Left colon (tissue), 2 donors: ENCODE data around the gene PPP1R9B. TPM values are rescaled to one million over a fixed set of nuclear protein-coding genes. Genes with fewer than 3 reads are reported as not detected.

Experiments used
- ATAC-seq: fragments of 200-7000 bp; cut with Tn5 transposase; one replicate; pipeline ENCODE4 v1.9.1; 2020; ENCODE audit warnings: mild to moderate bottlenecking, moderate library complexity
- DNase-seq, 2 donors: peaks; one replicate each; pipeline ENCODE4 v3.0.0-alpha.2; 2020
- intact Hi-C, 2 donors: fragments of 100-400 bp; cut with DNase I in 1 of 2; cut with micrococcal nuclease in 1 of 2; formaldehyde crosslinking; loops; one replicate each; pipeline versions ENCODE4 v1.11.2 to v1.14.0; 2022; cut with DNase I, micrococcal nuclease
- total RNA-seq, 2 donors: library from RNA; stranded (reverse); fragmentation: NEBNext Ultra II Directional; extraction: Animal tissue kit (Norgen Biotek cat#: 25700); gene quantifications; one replicate each; pipeline ENCODE4 v1.2.1, GENCODE V29; 2021
- donor health status: DM: no; HTN: no; CAD: no.
- donor health status: DM: yes; HTN: yes; CAD: no.

The PPP1R9B gene
- total RNA-seq, 2 donors from 2014 or later, result 30.6 to 34.3 TPM

DNA sequence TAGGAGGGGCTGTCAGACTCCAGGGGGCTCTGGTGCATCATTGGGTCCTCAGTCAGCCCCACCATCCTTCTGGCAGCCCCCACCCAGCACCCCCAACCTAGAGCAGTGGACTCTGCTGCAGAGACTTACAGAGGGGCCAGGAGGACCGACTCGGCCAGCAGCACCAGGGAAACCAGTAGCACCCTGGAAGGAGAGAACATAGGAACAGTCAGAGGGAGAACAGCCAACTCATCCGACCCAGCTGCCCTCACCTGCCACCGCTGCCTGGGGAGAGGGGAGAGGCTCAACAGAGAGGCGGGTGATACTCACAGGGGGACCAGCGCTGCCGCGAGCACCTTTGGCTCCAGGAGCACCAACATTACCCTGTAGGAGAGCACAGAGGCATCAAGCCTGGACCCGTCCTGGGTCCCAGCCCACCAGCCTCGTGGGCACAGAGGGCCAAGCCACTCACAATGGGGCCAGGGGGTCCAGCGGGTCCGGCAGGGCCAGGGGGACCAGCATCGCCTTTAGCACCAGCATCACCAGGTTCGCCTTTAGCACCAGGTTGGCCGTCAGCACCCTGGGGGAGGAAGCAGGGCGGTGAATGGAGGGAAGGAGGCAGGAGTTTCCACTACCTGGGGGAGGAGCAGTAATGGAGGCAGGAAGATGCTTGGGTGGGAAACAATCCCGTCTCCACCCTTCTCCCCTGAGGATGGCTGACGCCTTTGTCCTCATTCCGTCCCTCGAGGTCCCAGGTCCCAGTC, 39.2 kb upstream of the PPP1R9B start:
- ATAC-seq (no peak), DNase-seq (peak in 1 of 2 donors; percentile 22)
- intact Hi-C loops, result no loop called here

GRCh38 chr17:50188921-50189549, 38.6 kb upstream of the PPP1R9B start:
- DNase-seq (peak in 1 of 2 donors; percentile 17), ATAC-seq (no peak)
- intact Hi-C loops, result no loop called here

DNA sequence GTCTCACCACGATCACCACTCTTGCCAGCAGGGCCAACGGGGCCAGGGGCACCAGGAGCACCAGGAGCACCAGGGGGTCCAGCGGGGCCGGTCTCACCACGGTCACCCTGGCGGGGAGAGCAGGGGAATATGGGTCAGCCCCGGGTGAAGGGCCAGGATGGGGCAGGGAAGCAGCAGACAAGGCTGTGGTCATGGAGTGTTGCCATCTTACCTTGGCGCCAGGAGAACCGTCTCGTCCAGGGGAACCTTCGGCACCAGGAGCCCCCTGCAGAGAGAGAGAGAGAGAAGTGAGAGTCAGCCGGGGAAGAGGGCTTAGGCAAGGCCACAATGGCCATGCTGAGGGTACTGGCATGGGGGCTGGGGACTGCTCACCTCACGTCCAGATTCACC, 38.0 kb upstream of the PPP1R9B start:
- intact Hi-C loops, result no loop called here
- ATAC-seq (no peak), DNase-seq (no peak)

GRCh38 chr17:50187751-50188530, 37.5 kb upstream of the PPP1R9B start:
- ATAC-seq (no peak), DNase-seq (no peak)
- intact Hi-C loops, result no loop called here

GRCh38 chr17:50187394-50187725, 36.9 kb upstream of the PPP1R9B start:
- intact Hi-C loops, result no loop called here
- DNase-seq, result no peak

GRCh38 chr17:50186661-50187393, 36.4 kb upstream of the PPP1R9B start:
- ATAC-seq, result no peak
- intact Hi-C loops, result no loop called here
- no peak for DNase-seq

More at GRCh38 chr17:50187394-50187725, 36.9 kb upstream of the PPP1R9B start:
- ATAC-seq, result no peak

- intact Hi-C loops, result no loop called here
- ATAC-seq (no peak), DNase-seq (no peak)
Observed at GRCh38 chr17:50185631-50186471, 35.4 kb upstream of the PPP1R9B start.

DNA sequence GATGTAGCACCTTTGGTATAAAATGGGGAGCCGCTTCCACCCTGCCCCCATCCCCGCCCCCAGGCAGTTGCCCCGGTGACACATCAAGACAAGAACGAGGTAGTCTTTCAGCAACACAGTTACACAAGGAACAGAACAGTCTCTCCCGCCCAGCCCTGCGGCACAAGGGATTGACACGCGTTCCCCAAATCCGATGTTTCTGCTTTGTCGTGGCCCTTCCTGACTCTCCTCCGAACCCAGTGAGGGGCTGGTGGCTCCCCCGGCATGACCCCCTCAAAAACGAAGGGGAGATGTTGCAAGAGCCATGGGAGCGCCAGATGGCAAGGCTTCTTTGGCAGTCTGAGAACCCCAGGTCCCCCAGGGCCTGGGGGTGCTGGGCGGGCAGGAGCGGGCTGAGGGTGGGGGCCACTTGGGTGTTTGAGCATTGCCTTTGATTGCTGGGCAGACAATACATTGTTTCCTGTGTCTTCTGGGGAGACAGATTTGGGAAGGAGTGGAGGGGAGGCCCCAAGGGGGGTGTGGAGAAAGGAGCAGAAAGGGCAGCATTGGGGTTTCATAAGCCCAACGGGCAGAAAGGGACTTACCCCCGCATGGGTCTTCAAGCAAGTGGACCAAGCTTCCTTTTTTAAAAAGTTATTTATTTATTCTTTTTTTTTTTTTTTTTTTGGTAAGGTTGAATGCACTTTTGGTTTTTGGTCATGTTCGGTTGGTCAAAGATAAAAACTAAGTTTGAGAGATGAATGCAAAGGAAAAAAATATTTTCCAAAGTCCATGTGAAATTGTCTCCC, 34.3 kb upstream of the PPP1R9B start:
- ATAC-seq (no peak), DNase-seq (peak in 1 of 2 donors; percentile 54)
- intact Hi-C loops, result no loop called here

GRCh38 chr17:50184064-50184463, 33.6 kb upstream of the PPP1R9B start:
- DNase-seq, result no peak
- intact Hi-C loops, result no loop called here
- ATAC-seq, result no peak

DNA sequence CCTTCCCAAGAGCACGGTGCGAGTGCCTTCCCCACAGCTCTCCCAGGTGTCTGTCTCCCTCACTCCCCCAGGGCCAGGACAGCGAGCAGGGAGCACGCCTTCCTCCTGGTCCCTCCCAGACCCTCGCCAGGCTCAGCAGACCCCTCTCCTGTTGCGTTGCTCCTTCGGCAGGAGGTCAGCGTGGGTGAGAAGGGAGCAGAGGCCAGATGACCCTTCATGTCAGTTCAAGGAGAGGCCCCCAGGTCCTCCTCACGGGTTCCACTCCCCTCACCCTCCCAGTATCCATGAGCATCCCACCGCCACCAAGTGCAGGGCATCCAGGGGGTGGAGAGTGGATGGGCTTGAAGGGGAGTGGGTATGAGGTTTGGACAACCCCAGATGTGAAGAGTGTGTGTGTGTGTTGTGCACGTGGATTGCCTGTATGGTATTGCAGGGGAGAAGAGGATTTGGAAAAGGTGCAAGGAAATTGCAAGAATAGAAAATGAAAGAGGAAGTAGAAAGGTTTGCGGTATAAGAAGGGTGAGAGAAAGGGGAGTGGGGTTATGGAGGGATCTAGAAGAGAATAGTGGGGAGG, 33.0 kb upstream of the PPP1R9B start:
- DNase-seq (no peak), ATAC-seq (peak; percentile 29)
- intact Hi-C loops, result no loop called here

- intact Hi-C loops, result no loop called here
- DNase-seq (no peak), ATAC-seq (no peak)
Observed at GRCh38 chr17:50182783-50183420, 32.4 kb upstream of the PPP1R9B start.

DNA sequence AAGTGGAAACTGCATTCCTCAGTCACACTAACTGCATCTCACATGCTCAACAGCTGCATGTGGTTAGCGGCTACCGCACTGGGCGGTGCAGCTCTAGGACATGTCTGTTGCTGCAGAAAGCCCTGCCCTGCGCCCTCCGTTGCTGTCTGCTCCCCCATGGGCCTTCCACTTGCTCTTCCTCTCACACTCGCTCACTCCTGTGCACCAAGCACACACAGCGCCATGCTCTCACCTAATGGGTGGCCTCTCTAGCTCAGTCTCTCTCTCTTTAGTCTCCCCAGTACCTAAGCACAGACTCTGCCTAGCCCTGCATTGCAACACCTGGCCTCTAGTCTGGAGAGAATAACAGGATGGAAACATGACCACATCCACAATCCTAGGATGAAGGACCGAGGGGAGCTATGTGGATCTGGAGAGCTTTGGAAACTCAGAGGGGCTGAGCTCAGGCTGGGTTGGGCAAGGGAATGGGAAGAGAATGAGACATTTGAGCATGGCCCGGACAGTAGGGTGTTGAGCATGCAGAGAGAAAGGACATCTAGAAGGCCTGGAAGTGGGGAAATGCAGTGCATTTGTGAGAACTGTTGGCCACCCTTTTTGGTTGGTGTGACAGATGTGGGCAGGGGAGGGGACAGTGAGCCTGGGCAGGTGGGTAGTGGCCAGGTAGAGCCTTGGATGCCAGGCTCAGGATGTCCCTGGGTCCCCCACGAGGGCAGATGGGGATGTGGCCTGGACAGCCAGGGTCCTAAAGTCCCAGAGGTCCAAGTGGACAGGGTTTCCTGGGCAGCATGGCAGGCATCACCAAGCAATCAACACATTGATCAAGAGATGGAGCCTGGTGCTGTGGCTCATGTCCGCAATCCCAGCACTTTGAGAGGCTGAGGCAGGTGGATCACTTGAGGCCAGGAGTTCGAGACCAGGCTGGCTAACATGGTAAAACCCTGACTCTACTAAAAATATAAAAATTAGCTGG, 31.4 kb upstream of the PPP1R9B start:
- intact Hi-C loops, result no loop called here
- DNase-seq (no peak), ATAC-seq (no peak)

GRCh38 chr17:50181144-50181543, 30.7 kb upstream of the PPP1R9B start:
- intact Hi-C loops, result no loop called here
- ATAC-seq, result no peak
- no peak for DNase-seq

DNA sequence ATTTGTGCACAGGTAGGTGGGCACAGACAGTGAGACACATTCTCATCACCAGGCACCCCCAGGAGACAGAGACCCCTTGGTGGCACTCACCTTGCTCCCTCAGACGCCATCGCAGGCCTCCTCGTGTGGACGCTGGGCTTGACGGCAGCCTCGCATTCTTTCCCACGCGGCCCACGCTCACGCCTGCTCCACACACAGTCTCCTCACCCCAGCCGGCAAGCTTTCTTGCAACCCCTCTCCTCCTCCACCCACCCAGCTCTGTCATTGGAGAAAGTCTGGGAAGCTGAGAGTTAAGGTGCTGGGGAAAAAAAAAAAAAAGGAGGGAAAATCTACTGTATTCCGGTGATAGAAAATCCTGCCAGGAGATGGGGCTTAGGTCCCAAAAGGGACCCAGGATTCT, 30.1 kb upstream of the PPP1R9B start:
- DNase-seq, result no peak
- no peak for ATAC-seq
- intact Hi-C loops, result no loop called here

DNA sequence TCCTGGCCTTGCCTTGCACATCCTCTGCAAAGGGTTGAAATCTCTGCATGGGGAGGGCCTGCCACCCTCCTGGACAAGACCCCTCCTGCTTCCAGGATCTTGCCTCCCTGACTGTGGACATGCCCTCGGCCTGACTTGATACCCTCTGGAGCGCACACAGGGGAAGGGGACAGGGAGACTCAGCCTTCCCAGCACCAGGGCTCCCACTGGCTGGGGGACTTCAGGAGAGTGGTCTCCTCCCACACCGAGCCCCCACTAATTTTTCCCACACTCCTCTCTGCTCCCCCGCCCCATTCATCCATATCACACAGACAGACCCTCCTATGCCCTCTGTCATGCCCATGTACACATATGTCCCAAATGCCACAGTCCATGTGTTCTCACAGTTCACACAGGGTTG, 29.6 kb upstream of the PPP1R9B start:
- no peak for ATAC-seq
- DNase-seq, result no peak
- intact Hi-C loops, result no loop called here
